GM23338 (cell line): ENCODE measurements around the gene CEMIP2.

Experiments used
- CREB1 ChIP-seq: fragments of 250-450 bp; sonication (Bioruptor Pico); IDR thresholded peaks from 2 replicates; pipeline ENCODE4 v1.5.0; 2020; ENCODE audit warnings: low read depth, mild to moderate bottlenecking, moderate library complexity
- ETS1 ChIP-seq: IDR thresholded peaks from 2 replicates; pipeline ENCODE4 v1.6.1; 2016; ENCODE audit warnings: antibody characterized with exemption
- EZH2 ChIP-seq: fragments of 200-600 bp; sonication (generic); IDR thresholded peaks from one replicate; pipeline ENCODE4 v1.8.0; 2017; ENCODE audit warnings: antibody characterized with exemption, mild to moderate bottlenecking, low read depth; ENCODE audit not compliant: unreplicated experiment
- EZH2phosphoT487 ChIP-seq: fragments of 200-600 bp; sonication (generic); IDR thresholded peaks from one replicate; pipeline ENCODE4 v1.8.1; 2018; ENCODE audit warnings: antibody characterized with exemption; ENCODE audit not compliant: unreplicated experiment
- JUNB ChIP-seq: IDR thresholded peaks from one replicate; pipeline ENCODE4 v1.6.1; 2016; ENCODE audit warnings: antibody characterized with exemption; ENCODE audit not compliant: unreplicated experiment
- POLR2AphosphoS5 ChIP-seq: IDR thresholded peaks from 2 replicates; pipeline ENCODE4 v1.6.1; 2016; ENCODE audit warnings: antibody characterized with exemption, low read depth
- REST ChIP-seq: IDR thresholded peaks from one replicate; pipeline ENCODE4 v1.6.1; 2018; ENCODE audit warnings: antibody characterized with exemption; ENCODE audit not compliant: unreplicated experiment
- STAT1 ChIP-seq: IDR thresholded peaks from one replicate; pipeline ENCODE4 v1.6.1; 2016; ENCODE audit warnings: antibody characterized with exemption; ENCODE audit not compliant: unreplicated experiment
- ZNF114 ChIP-seq: fragments of 250-450 bp; sonication (Bioruptor Pico); IDR thresholded peaks from 2 replicates; pipeline ENCODE4 v1.5.0; 2020; ENCODE audit warnings: mild to moderate bottlenecking, moderate library complexity
- ZNF331 ChIP-seq: fragments of 250-450 bp; sonication (Bioruptor Pico); IDR thresholded peaks from 2 replicates; pipeline ENCODE4 v1.5.0; 2020; ENCODE audit warnings: low read depth, mild to moderate bottlenecking, moderate library complexity
- TF ChIP-seq, protein P1 (sequence below), 2 experiments: fragments of 200-600 bp in 1 of 2; sonication (generic) in 1 of 2; conservative IDR thresholded peaks; 2 replicates each; pipeline versions ENCODE4 v1.5.1 to v1.6.1; 2016 to 2017; ENCODE audit warnings: antibody characterized with exemption in 2 of 2, low read depth in 2 of 2, mild to moderate bottlenecking in 2 of 2, moderate library complexity in 1 of 2
- TF ChIP-seq, protein P2 (sequence below): fragments of 250-450 bp; sonication (Bioruptor Pico); IDR thresholded peaks from 2 replicates; pipeline ENCODE4 v1.5.0; 2020; ENCODE audit warnings: mild to moderate bottlenecking, moderate library complexity

DNA sequence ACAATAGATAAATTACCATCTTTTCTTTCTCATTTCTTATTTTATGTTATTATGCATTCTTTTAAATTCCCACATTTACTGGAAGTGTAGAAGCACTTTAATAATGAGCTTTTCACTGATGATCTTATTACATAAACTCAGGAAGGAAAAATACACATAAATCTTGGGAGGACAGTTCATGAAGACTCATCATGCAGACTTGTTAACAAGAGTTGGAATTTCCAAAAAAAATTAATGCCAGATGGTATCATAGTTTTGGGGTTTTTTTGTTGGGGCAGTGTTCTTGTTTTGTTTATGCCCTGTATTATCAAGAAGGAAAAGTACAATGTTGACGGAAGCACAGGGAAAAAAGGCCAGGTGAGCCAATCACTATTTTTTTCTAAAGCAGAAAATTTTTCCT is 35.1 kb downstream of the CEMIP2 start:
- TF ChIP-seq REST (no peak), EZH2phosphoT487 (no peak), EZH2 (no peak), ETS1 (no peak), POLR2AphosphoS5 (no peak), CREB1 (no peak), ZNF114 (CRISPR knock-in tag) (no peak), JUNB (no peak), STAT1 (no peak), ZNF331 (CRISPR knock-in tag) (no peak)
- TF ChIP-seq, protein P1, sequence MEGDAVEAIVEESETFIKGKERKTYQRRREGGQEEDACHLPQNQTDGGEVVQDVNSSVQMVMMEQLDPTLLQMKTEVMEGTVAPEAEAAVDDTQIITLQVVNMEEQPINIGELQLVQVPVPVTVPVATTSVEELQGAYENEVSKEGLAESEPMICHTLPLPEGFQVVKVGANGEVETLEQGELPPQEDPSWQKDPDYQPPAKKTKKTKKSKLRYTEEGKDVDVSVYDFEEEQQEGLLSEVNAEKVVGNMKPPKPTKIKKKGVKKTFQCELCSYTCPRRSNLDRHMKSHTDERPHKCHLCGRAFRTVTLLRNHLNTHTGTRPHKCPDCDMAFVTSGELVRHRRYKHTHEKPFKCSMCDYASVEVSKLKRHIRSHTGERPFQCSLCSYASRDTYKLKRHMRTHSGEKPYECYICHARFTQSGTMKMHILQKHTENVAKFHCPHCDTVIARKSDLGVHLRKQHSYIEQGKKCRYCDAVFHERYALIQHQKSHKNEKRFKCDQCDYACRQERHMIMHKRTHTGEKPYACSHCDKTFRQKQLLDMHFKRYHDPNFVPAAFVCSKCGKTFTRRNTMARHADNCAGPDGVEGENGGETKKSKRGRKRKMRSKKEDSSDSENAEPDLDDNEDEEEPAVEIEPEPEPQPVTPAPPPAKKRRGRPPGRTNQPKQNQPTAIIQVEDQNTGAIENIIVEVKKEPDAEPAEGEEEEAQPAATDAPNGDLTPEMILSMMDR (conservative IDR thresholded peaks at IDR 0.05; ENCODE audit: low read depth in 2 of 2): no peak
- TF ChIP-seq, protein P2, sequence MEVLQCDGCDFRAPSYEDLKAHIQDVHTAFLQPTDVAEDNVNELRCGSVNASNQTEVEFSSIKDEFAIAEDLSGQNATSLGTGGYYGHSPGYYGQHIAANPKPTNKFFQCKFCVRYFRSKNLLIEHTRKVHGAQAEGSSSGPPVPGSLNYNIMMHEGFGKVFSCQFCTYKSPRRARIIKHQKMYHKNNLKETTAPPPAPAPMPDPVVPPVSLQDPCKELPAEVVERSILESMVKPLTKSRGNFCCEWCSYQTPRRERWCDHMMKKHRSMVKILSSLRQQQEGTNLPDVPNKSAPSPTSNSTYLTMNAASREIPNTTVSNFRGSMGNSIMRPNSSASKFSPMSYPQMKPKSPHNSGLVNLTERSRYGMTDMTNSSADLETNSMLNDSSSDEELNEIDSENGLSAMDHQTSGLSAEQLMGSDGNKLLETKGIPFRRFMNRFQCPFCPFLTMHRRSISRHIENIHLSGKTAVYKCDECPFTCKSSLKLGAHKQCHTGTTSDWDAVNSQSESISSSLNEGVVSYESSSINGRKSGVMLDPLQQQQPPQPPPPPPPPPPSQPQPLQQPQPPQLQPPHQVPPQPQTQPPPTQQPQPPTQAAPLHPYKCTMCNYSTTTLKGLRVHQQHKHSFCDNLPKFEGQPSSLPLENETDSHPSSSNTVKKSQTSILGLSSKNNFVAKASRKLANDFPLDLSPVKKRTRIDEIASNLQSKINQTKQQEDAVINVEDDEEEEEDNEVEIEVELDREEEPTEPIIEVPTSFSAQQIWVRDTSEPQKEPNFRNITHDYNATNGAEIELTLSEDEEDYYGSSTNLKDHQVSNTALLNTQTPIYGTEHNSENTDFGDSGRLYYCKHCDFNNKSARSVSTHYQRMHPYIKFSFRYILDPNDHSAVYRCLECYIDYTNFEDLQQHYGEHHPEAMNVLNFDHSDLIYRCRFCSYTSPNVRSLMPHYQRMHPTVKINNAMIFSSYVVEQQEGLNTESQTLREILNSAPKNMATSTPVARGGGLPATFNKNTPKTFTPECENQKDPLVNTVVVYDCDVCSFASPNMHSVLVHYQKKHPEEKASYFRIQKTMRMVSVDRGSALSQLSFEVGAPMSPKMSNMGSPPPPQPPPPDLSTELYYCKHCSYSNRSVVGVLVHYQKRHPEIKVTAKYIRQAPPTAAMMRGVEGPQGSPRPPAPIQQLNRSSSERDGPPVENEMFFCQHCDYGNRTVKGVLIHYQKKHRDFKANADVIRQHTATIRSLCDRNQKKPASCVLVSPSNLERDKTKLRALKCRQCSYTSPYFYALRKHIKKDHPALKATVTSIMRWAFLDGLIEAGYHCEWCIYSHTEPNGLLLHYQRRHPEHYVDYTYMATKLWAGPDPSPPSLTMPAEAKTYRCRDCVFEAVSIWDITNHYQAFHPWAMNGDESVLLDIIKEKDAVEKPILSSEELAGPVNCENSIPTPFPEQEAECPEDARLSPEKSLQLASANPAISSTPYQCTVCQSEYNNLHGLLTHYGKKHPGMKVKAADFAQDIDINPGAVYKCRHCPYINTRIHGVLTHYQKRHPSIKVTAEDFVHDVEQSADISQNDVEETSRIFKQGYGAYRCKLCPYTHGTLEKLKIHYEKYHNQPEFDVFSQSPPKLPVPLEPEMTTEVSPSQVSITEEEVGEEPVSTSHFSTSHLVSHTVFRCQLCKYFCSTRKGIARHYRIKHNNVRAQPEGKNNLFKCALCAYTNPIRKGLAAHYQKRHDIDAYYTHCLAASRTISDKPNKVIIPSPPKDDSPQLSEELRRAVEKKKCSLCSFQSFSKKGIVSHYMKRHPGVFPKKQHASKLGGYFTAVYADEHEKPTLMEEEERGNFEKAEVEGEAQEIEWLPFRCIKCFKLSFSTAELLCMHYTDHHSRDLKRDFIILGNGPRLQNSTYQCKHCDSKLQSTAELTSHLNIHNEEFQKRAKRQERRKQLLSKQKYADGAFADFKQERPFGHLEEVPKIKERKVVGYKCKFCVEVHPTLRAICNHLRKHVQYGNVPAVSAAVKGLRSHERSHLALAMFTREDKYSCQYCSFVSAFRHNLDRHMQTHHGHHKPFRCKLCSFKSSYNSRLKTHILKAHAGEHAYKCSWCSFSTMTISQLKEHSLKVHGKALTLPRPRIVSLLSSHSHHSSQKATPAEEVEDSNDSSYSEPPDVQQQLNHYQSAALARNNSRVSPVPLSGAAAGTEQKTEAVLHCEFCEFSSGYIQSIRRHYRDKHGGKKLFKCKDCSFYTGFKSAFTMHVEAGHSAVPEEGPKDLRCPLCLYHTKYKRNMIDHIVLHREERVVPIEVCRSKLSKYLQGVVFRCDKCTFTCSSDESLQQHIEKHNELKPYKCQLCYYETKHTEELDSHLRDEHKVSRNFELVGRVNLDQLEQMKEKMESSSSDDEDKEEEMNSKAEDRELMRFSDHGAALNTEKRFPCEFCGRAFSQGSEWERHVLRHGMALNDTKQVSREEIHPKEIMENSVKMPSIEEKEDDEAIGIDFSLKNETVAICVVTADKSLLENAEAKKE: no peak
